OCI-LY1 (cell line): ENCODE data around the gene NDUFV1.

Experiments used
- EZH2 ChIP-seq: fragments of 200-600 bp; sonication (generic), shearing (Covaris generic); IDR thresholded peaks from 2 replicates; pipeline ENCODE4 v1.8.0; 2017; ENCODE audit warnings: borderline replicate concordance, mixed run types, mild to moderate bottlenecking, antibody characterized with exemption, low read length, moderate library complexity, mixed read lengths
- TF ChIP-seq, protein P1 (sequence below): fragments of 200-600 bp; sonication (generic), shearing (Covaris generic); IDR thresholded peaks from 2 replicates; pipeline ENCODE4 v1.5.1; 2017; ENCODE audit warnings: mild to moderate bottlenecking, antibody characterized with exemption, low read length, moderate library complexity, mixed read lengths

DNA sequence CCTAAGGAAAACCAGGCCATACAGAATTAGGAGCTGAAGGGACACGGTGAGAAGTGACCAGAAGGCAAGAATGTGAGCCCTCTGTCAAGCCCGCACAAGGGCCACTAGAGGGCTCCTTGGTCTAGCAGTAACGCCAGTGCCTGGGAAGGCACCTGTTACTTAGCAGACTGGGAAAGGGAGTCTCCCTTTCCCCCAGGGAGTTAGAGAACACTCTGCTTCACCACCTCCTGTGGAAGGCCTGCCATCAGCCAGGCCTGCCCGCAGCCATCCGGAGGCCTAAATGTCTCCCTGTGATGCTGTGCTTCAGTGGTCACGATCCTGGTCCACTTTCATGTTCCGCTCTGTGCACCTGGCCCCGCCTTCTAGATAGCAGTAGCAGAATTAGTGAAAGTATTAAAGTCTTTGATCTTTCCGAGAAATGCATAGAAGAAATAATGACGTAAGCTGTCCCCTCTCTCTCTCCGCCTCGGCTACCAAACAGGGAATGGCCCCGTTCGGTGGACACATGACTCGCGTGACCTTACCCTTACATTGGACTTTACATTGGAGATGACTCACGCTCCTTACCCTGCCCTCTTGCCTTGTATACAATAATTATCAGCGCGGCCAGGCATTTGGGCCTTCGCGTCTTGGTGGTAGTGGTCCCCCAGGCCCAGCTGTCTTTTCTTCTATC lies 33.9 kb upstream of the NDUFV1 start:
- TF ChIP-seq, protein P1, sequence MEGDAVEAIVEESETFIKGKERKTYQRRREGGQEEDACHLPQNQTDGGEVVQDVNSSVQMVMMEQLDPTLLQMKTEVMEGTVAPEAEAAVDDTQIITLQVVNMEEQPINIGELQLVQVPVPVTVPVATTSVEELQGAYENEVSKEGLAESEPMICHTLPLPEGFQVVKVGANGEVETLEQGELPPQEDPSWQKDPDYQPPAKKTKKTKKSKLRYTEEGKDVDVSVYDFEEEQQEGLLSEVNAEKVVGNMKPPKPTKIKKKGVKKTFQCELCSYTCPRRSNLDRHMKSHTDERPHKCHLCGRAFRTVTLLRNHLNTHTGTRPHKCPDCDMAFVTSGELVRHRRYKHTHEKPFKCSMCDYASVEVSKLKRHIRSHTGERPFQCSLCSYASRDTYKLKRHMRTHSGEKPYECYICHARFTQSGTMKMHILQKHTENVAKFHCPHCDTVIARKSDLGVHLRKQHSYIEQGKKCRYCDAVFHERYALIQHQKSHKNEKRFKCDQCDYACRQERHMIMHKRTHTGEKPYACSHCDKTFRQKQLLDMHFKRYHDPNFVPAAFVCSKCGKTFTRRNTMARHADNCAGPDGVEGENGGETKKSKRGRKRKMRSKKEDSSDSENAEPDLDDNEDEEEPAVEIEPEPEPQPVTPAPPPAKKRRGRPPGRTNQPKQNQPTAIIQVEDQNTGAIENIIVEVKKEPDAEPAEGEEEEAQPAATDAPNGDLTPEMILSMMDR: peak; percentile 57
- TF ChIP-seq EZH2: no peak
